CD14-positive monocyte (primary cell): ENCODE measurements around the gene LRTM2. TPM values are rescaled to one million over a fixed set of nuclear protein-coding genes. Genes with fewer than 3 reads are reported as not detected.

Experiments
- DNase-seq, 3 donors: peaks; one replicate each; pipeline ENCODE4 v3.0.0-alpha.2; 2011 to 2022
- H2AFZ ChIP-seq: 2 replicates; pipeline ENCODE4 v1.6.0; 2012; ENCODE audit warnings: mild to moderate bottlenecking, low read depth, low read length, inconsistent platforms; ENCODE audit not compliant: insufficient read depth, poor library complexity, severe bottlenecking
- H3K27ac ChIP-seq, 2 donors: 1 replicate in 1 of 2; 2 replicates in 1 of 2; pipeline ENCODE4 v1.5.1; 2012 to 2013; ENCODE audit warnings: low read length in 2 of 2, control low read depth in 1 of 2, inconsistent platforms in 1 of 2, low read depth in 1 of 2, mild to moderate bottlenecking in 1 of 2
- H3K27me3 ChIP-seq, 2 donors: one replicate each; pipeline versions ENCODE4 v1.6.0 to v1.6.1; 2011 to 2013; ENCODE audit warnings: low read length in 2 of 2; ENCODE audit not compliant: control insufficient read depth in 2 of 2, insufficient read depth in 2 of 2
- H3K36me3 ChIP-seq, 2 donors: replicated peaks in 1 of 2; 1 replicate in 1 of 2; 2 replicates in 1 of 2; pipeline versions ENCODE4 v1.5.1 to v1.6.1; 2012 to 2013; ENCODE audit warnings: low read length in 2 of 2, control low read depth in 1 of 2, inconsistent platforms in 1 of 2, mild to moderate bottlenecking in 1 of 2; ENCODE audit not compliant: insufficient read depth in 2 of 2, control insufficient read depth in 1 of 2
- H3K4me1 ChIP-seq, 2 donors: 1 replicate in 1 of 2; 2 replicates in 1 of 2; pipeline versions ENCODE4 v1.5.1 to v1.6.1; 2012 to 2013; ENCODE audit warnings: low read length in 2 of 2, control low read depth in 1 of 2, inconsistent platforms in 1 of 2, mild to moderate bottlenecking in 1 of 2, moderate library complexity in 1 of 2; ENCODE audit not compliant: insufficient read depth in 2 of 2, control insufficient read depth in 1 of 2
- H3K4me2 ChIP-seq: replicated peaks from 2 replicates; pipeline ENCODE3; 2012; ENCODE audit warnings: low read length, moderate library complexity, mild to moderate bottlenecking; ENCODE audit not compliant: poor library complexity, severe bottlenecking; ENCODE audit errors: extremely low read depth
- H3K4me3 ChIP-seq, 3 experiments: fragments of 200-600 bp in 1 of 3; sonication (generic) in 1 of 3; replicated peaks in 1 of 3; 1 replicate in 2 of 3; 2 replicates in 1 of 3; pipeline ENCODE4 v1.5.1; 2011 to 2013; ENCODE audit warnings: low read length in 3 of 3, mild to moderate bottlenecking in 3 of 3, control low read depth in 2 of 3, low read depth in 2 of 3, inconsistent platforms in 1 of 3, moderate library complexity in 1 of 3
- H3K79me2 ChIP-seq: 2 replicates; pipeline ENCODE4 v1.6.0; 2012; ENCODE audit warnings: mild to moderate bottlenecking, control low read depth, inconsistent platforms, low read length, moderate library complexity; ENCODE audit not compliant: insufficient read depth
- H3K9ac ChIP-seq: 2 replicates; pipeline ENCODE4 v1.6.0; 2017; ENCODE audit warnings: low read length, mild to moderate bottlenecking; ENCODE audit not compliant: insufficient read depth, poor library complexity, severe bottlenecking
- H3K9me3 ChIP-seq, 2 donors: replicated peaks in 1 of 2; 1 replicate in 1 of 2; 2 replicates in 1 of 2; pipeline versions ENCODE4 v1.5.1 to v1.6.1; 2012 to 2013; ENCODE audit warnings: low read length in 2 of 2, control low read depth in 1 of 2; ENCODE audit not compliant: control insufficient read depth in 1 of 2, insufficient read depth in 1 of 2
- H4K20me1 ChIP-seq: 2 replicates; pipeline ENCODE4 v1.6.0; 2012; ENCODE audit warnings: mild to moderate bottlenecking, low read length, control low read depth, moderate library complexity; ENCODE audit not compliant: insufficient read depth
- H3K27ac Mint-ChIP-seq, 7 donors: one replicate each; pipeline ENCODE4 v1.8.0; 2020; ENCODE audit warnings: mild to moderate bottlenecking in 7 of 7, mixed read lengths in 7 of 7, moderate library complexity in 6 of 7, inconsistent platforms in 2 of 7
- H3K27me3 Mint-ChIP-seq, 3 donors: one replicate each; pipeline ENCODE4 v1.8.0; 2021 to 2022; ENCODE audit warnings: low read depth in 3 of 3, mild to moderate bottlenecking in 3 of 3, mixed read lengths in 3 of 3, moderate library complexity in 3 of 3, inconsistent platforms in 1 of 3
- H3K36me3 Mint-ChIP-seq, 2 donors: one replicate each; pipeline ENCODE4 v1.8.0; 2020; ENCODE audit warnings: mixed read lengths in 2 of 2, inconsistent platforms in 1 of 2, mild to moderate bottlenecking in 1 of 2
- H3K4me1 Mint-ChIP-seq: one replicate; pipeline ENCODE4 v1.8.0; 2020; ENCODE audit warnings: mild to moderate bottlenecking, mixed read lengths
- H3K4me3 Mint-ChIP-seq, 2 donors: one replicate each; pipeline ENCODE4 v1.8.0; 2020; ENCODE audit warnings: mild to moderate bottlenecking in 2 of 2, mixed read lengths in 2 of 2, moderate library complexity in 1 of 2
- H3K9me3 Mint-ChIP-seq, 7 donors: one replicate each; pipeline ENCODE4 v1.8.0; 2020 to 2022; ENCODE audit warnings: mixed read lengths in 7 of 7, mild to moderate bottlenecking in 6 of 7, moderate library complexity in 6 of 7, inconsistent platforms in 2 of 7
- WGBS: methylation state at CpG from one replicate; pipeline ENCODE4 v1.1.5; 2013; ENCODE audit warnings: missing lambda C conversion rate; ENCODE audit not compliant: insufficient coverage; 5-methylcytosine and 5-hydroxymethylcytosine counted together
- intact Hi-C, 2 donors: fragments of 100-400 bp; cut with micrococcal nuclease; formaldehyde crosslinking; loops; one replicate each; pipeline versions ENCODE4 v1.15.0 to v1.15.1; 2023
- polyA plus RNA-seq, 3 donors: library from polyadenylated mRNA; depleted of rRNA in 1 of 3; unstranded in 2 of 3; stranded (reverse) in 1 of 3; fragments of 300-500 nt in 2 of 3; fragments of >200 nt in 1 of 3; fragmentation: Illumina TruSeq in 2 of 3; gene quantifications; 1 replicate in 2 of 3; 2 replicates in 1 of 3; pipeline ENCODE4 v1.2.3, GENCODE V29; 2012 to 2021
- TF ChIP-seq, protein P1 (sequence below): fragments of 200-600 bp; IDR thresholded peaks from one replicate; pipeline ENCODE4 v1.8.0; 2022; ENCODE audit warnings: antibody characterized with exemption, mild to moderate bottlenecking

Gene LRTM2
- polyA plus RNA-seq, 3 donors, result not detected

GRCh38 chr12:1876086-1876485 lies 55.7 kb downstream of the LRTM2 start:
- H3K9me3 Mint-ChIP-seq, result peaks cover 0 to 6% (median 4%) of the 10 kb centered on the region in 7 donors
- H3K79me2 ChIP-seq, result no peaks in the 10 kb centered on the region
- H2AFZ ChIP-seq, result no peak overlapping the region
- TF ChIP-seq, protein P1, sequence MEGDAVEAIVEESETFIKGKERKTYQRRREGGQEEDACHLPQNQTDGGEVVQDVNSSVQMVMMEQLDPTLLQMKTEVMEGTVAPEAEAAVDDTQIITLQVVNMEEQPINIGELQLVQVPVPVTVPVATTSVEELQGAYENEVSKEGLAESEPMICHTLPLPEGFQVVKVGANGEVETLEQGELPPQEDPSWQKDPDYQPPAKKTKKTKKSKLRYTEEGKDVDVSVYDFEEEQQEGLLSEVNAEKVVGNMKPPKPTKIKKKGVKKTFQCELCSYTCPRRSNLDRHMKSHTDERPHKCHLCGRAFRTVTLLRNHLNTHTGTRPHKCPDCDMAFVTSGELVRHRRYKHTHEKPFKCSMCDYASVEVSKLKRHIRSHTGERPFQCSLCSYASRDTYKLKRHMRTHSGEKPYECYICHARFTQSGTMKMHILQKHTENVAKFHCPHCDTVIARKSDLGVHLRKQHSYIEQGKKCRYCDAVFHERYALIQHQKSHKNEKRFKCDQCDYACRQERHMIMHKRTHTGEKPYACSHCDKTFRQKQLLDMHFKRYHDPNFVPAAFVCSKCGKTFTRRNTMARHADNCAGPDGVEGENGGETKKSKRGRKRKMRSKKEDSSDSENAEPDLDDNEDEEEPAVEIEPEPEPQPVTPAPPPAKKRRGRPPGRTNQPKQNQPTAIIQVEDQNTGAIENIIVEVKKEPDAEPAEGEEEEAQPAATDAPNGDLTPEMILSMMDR, result no peak
- peaks cover 1 to 6% (median 1%) of the 10 kb centered on the region in 3 donors for H3K27me3 Mint-ChIP-seq
- H3K36me3 ChIP-seq, result no peaks in the 10 kb centered on the region
- no CpG with 5 or more reads among the region's 3 CpGs for WGBS
- no peaks in the 10 kb centered on the region for H3K27me3 ChIP-seq
- H3K4me3 Mint-ChIP-seq, result no peak overlapping the region
- no peak for DNase-seq
- no peak overlapping the region for H3K27ac Mint-ChIP-seq
- no peak overlapping the region for H3K9ac ChIP-seq
- no peak overlapping the region for H3K4me3 ChIP-seq
- peaks cover 4 to 6% of the 10 kb centered on the region in 2 donors for H3K9me3 ChIP-seq
- H3K4me2 ChIP-seq, result no peak overlapping the region
- no peak overlapping the region for H3K27ac ChIP-seq
- H4K20me1 ChIP-seq, result no peaks in the 10 kb centered on the region
- no peaks in the 10 kb centered on the region for H3K4me1 ChIP-seq
- no peaks in the 10 kb centered on the region for H3K36me3 Mint-ChIP-seq
- H3K4me1 Mint-ChIP-seq, result no peaks in the 10 kb centered on the region
- intact Hi-C loops, result no loop called here

GRCh38 chr12:1877169-1877878 lies 57.0 kb downstream of the LRTM2 start:
- Mint-ChIP-seq H3K4me1 (no peaks in the 10 kb centered on the region), H3K4me3 (no peak overlapping the region), H3K36me3 (no peaks in the 10 kb centered on the region), H3K27me3 (peaks cover under 1 to 2% (median 1%) of the 10 kb centered on the region in 3 donors), H3K9me3 (peaks cover 0 to 5% (median 0%) of the 10 kb centered on the region in 7 donors), H3K27ac (no peak overlapping the region)
- Histone ChIP-seq H3K4me3 (no peak overlapping the region), H4K20me1 (no peaks in the 10 kb centered on the region), H3K27me3 (no peaks in the 10 kb centered on the region), H3K36me3 (no peaks in the 10 kb centered on the region), H3K9me3 (no peaks in the 10 kb centered on the region), H3K27ac (no peak overlapping the region), H3K9ac (no peak overlapping the region), H2AFZ (no peak overlapping the region), H3K79me2 (no peaks in the 10 kb centered on the region), H3K4me1 (no peaks in the 10 kb centered on the region), H3K4me2 (no peak overlapping the region)
- intact Hi-C loops, result no loop called here
- TF ChIP-seq, protein P1, result no peak
- WGBS, result 95% methylated on average over 5 of the region's 8 CpGs
- DNase-seq, result no peak
